Lower leg skin (tissue), 4 donors: Measurements from ENCODE around the gene MACROD1. TPM values are rescaled to one million over a fixed set of nuclear protein-coding genes. Genes with fewer than 3 reads are reported as not detected.

Source experiments
- DNase-seq, 2 donors: peaks; one replicate each; pipeline ENCODE4 v3.0.0-alpha.2; 2019; ENCODE audit warnings: low spot score in 2 of 2
- H3K4me3 ChIP-seq: fragments of 200-600 bp; sonication (generic); 2 replicates; pipeline ENCODE4 v1.5.1; 2017; ENCODE audit warnings: mild to moderate bottlenecking, low read depth; ENCODE audit not compliant: poor library complexity, severe bottlenecking
- CTCF ChIP-seq, 3 donors: fragments of 450-650 bp; IDR thresholded peaks; one replicate each; pipeline ENCODE4 v1.5.1; 2016; ENCODE audit warnings: antibody characterized with exemption in 3 of 3, mild to moderate bottlenecking in 3 of 3, moderate library complexity in 2 of 3
- POLR2A ChIP-seq, 2 donors: fragments of 450-650 bp; IDR thresholded peaks; one replicate each; pipeline ENCODE4 v1.6.1; 2016 to 2017; ENCODE audit warnings: antibody characterized with exemption in 2 of 2, mild to moderate bottlenecking in 1 of 2, moderate library complexity in 1 of 2
- WGBS, 2 donors: methylation state at CpG; one replicate each; pipeline ENCODE4 v1.1.5; 2018; 5-methylcytosine and 5-hydroxymethylcytosine counted together
- intact Hi-C: fragments of 100-400 bp; cut with DNase I; formaldehyde crosslinking; loops from one replicate; pipeline ENCODE4 v1.15.0; 2023; ENCODE audit warnings: low total_unique reads
- total RNA-seq, 4 donors: library from RNA; depleted of rRNA; stranded (reverse); fragments of >200 nt; gene quantifications; one replicate each; pipeline ENCODE4 v1.1.0, GENCODE V29; 2016

Gene MACROD1
- total RNA-seq, 4 donors from 2014 or later, result 44.8 to 74.8 (median 55.6) TPM

GRCh38 chr11:64102005-64102738 is 63.7 kb downstream of the MACROD1 start:
- 85 to 87% methylated on average over 15 of the region's 15 CpGs for WGBS, 2 donors
- TF ChIP-seq CTCF (IDR thresholded peaks at IDR 0.05) (no peak), POLR2A (IDR thresholded peaks at IDR 0.05) (no peak)
- intact Hi-C loops, result no loop called here
- H3K4me3 ChIP-seq, result no peak overlapping the region
- no peak for DNase-seq

GRCh38 chr11:64101461-64101860 is 64.5 kb downstream of the MACROD1 start:
- intact Hi-C loops, result no loop called here
- DNase-seq, result no peak
- TF ChIP-seq POLR2A (IDR thresholded peaks at IDR 0.05) (no peak), CTCF (IDR thresholded peaks at IDR 0.05) (no peak)
- 55 to 63% methylated on average over 19 of the region's 19 CpGs for WGBS, 2 donors
- no peak overlapping the region for H3K4me3 ChIP-seq

- intact Hi-C loops, result no loop called here
- no peak overlapping the region for H3K4me3 ChIP-seq
- DNase-seq, result no peak
- whole genome bisulfite sequencing, 2 donors, result 79 to 83% methylated on average over 7 of the region's 7 CpGs
- TF ChIP-seq POLR2A (IDR thresholded peaks at IDR 0.05) (no peak), CTCF (IDR thresholded peaks at IDR 0.05) (no peak)
These were observed 65.0 kb downstream of the MACROD1 start for GRCh38 chr11:64100782-64101353.

- no peak for DNase-seq
- intact Hi-C loops, result no loop called here
- TF ChIP-seq POLR2A (IDR thresholded peaks at IDR 0.05) (no peak), CTCF (IDR thresholded peaks at IDR 0.05) (no peak)
- WGBS, 2 donors, result 77 to 90% methylated on average over 8 of the region's 8 CpGs
- no peak overlapping the region for H3K4me3 ChIP-seq
These were observed 65.6 kb downstream of the MACROD1 start for GRCh38 chr11:64100360-64100759.

GRCh38 chr11:64099436-64099835 is 66.5 kb downstream of the MACROD1 start:
- no peak for DNase-seq
- no peak overlapping the region for H3K4me3 ChIP-seq
- TF ChIP-seq POLR2A (IDR thresholded peaks at IDR 0.05) (no peak), CTCF (IDR thresholded peaks at IDR 0.05) (no peak)
- intact Hi-C loops, result no loop called here
- WGBS, 2 donors, result 95 to 98% methylated on average over 4 of the region's 4 CpGs
